IMR-90 (cell line): ENCODE measurements around the gene MTMR8. TPM values are rescaled to one million over a fixed set of nuclear protein-coding genes. Genes with fewer than 3 reads are reported as not detected.
"Not testable (repeated sequence)": the region's sequence is repeated elsewhere in the genome, so short reads cannot be mapped to it uniquely, and the experiment has no call there.

Experiments used
- ATAC-seq: fragments of 200-7000 bp; cut with Tn5 transposase; 2 replicates; pipeline ENCODE4 v1.9.1; 2020; ENCODE audit warnings: low read depth, mild to moderate bottlenecking, moderate library complexity
- BruUV-seq: library from RNA; stranded (reverse); fragments of 400-500 nt; replicated peaks from 2 replicates; lab custom pipeline; 2021; lab: Mats Ljungman, UMichigan
- CTCF ChIA-PET: fragments of 300-600 bp; formaldehyde crosslinking; extraction: SDS; loops from one replicate; lab custom pipeline; 2021; ENCODE audit warnings: antibody characterized with exemption; lab: Yijun Ruan, JAX
- POLR2A ChIA-PET: fragments of 300-600 bp; sonication (Branson Sonifier 250); formaldehyde crosslinking; loops from one replicate; lab custom pipeline; 2022; ENCODE audit warnings: antibody characterized with exemption; ENCODE audit not compliant: unreplicated experiment; lab: Charles Lee
- DNase-seq: peaks from one replicate; pipeline ENCODE4 v3.0.0; 2013
- H2AFZ ChIP-seq: replicated peaks from 2 replicates; pipeline ENCODE3; 2013; ENCODE audit warnings: low read length, mild to moderate bottlenecking; ENCODE audit not compliant: poor library complexity
- H2AK5ac ChIP-seq: 2 replicates; pipeline ENCODE4 v1.6.1; 2013; ENCODE audit warnings: low read depth, low read length, inconsistent platforms
- H2AK9ac ChIP-seq: replicated peaks from 2 replicates; pipeline ENCODE3; 2013; ENCODE audit warnings: mild to moderate bottlenecking, low read depth, low read length, moderate library complexity; ENCODE audit not compliant: poor library complexity
- H2BK120ac ChIP-seq: 2 replicates; pipeline ENCODE4 v1.6.1; 2013; ENCODE audit warnings: low read depth, low read length, inconsistent platforms
- H2BK15ac ChIP-seq: 3 replicates; pipeline ENCODE4 v1.6.1; 2013; ENCODE audit warnings: low read depth, low read length, inconsistent platforms
- H2BK20ac ChIP-seq: 2 replicates; pipeline ENCODE4 v1.6.1; 2013; ENCODE audit warnings: low read depth, mild to moderate bottlenecking, inconsistent platforms, low read length, moderate library complexity
- H2BK5ac ChIP-seq: 2 replicates; pipeline ENCODE4 v1.6.1; 2013; ENCODE audit warnings: mild to moderate bottlenecking, low read depth, low read length, inconsistent platforms; ENCODE audit not compliant: poor library complexity, severe bottlenecking
- H3K14ac ChIP-seq: replicated peaks from 2 replicates; pipeline ENCODE4 v1.6.1; 2013; ENCODE audit warnings: low read depth, low read length, inconsistent platforms
- H3K18ac ChIP-seq: 2 replicates; pipeline ENCODE4 v1.6.1; 2013; ENCODE audit warnings: low read depth, low read length, control low read depth
- H3K23ac ChIP-seq: 2 replicates; pipeline ENCODE4 v1.6.1; 2013; ENCODE audit warnings: low read depth, low read length, inconsistent platforms
- H3K27ac ChIP-seq: 2 replicates; pipeline ENCODE4 v1.5.1; 2013; ENCODE audit warnings: mild to moderate bottlenecking, control low read depth, low read length; ENCODE audit not compliant: insufficient read depth
- H3K27me3 ChIP-seq: 2 replicates; pipeline ENCODE4 v1.6.1; 2013; ENCODE audit warnings: low read length; ENCODE audit not compliant: control insufficient read depth, insufficient read depth
- H3K36me3 ChIP-seq: 2 replicates; pipeline ENCODE4 v1.6.1; 2013; ENCODE audit warnings: low read length, mixed read lengths; ENCODE audit not compliant: control insufficient read depth, insufficient read depth
- H3K4ac ChIP-seq: 2 replicates; pipeline ENCODE4 v1.6.1; 2013; ENCODE audit warnings: low read depth, low read length, inconsistent platforms
- H3K4me1 ChIP-seq: 2 replicates; pipeline ENCODE4 v1.6.1; 2013; ENCODE audit warnings: low read length, mixed read lengths; ENCODE audit not compliant: control insufficient read depth, insufficient read depth
- H3K4me2 ChIP-seq: 2 replicates; pipeline ENCODE4 v1.6.1; 2013; ENCODE audit warnings: low read depth, mild to moderate bottlenecking, control low read depth, low read length, moderate library complexity
- H3K4me3 ChIP-seq: 2 replicates; pipeline ENCODE4 v1.5.1; 2013; ENCODE audit warnings: low read depth, mild to moderate bottlenecking, control low read depth, low read length, moderate library complexity; ENCODE audit not compliant: insufficient read depth
- H3K56ac ChIP-seq: 2 replicates; pipeline ENCODE4 v1.6.1; 2013; ENCODE audit warnings: low read length, inconsistent platforms; ENCODE audit not compliant: insufficient read depth; ENCODE audit errors: extremely low read depth
- H3K79me1 ChIP-seq, 2 experiments: 2 replicates each; pipeline ENCODE4 v1.6.1; 2013; ENCODE audit warnings: low read length in 2 of 2, inconsistent platforms in 1 of 2, low read depth in 1 of 2
- H3K9ac ChIP-seq: 2 replicates; pipeline ENCODE4 v1.6.1; 2013; ENCODE audit warnings: low read depth, low read length, control low read depth
- H3K9me1 ChIP-seq: 2 replicates; pipeline ENCODE4 v1.6.1; 2013; ENCODE audit warnings: low read length, inconsistent platforms; ENCODE audit not compliant: insufficient read depth
- H3K9me3 ChIP-seq: 2 replicates; pipeline ENCODE4 v1.6.1; 2013; ENCODE audit warnings: low read length; ENCODE audit not compliant: control insufficient read depth, insufficient read depth
- H4K20me1 ChIP-seq: 2 replicates; pipeline ENCODE4 v1.6.1; 2013; ENCODE audit warnings: low read length, inconsistent platforms; ENCODE audit not compliant: insufficient read depth
- H4K5ac ChIP-seq: 2 replicates; pipeline ENCODE4 v1.6.1; 2013; ENCODE audit warnings: mild to moderate bottlenecking, low read depth, low read length, control low read depth
- H4K8ac ChIP-seq, 2 experiments: 2 replicates each; pipeline ENCODE4 v1.6.1; 2013; ENCODE audit warnings: low read depth in 2 of 2, low read length in 2 of 2, control low read depth in 1 of 2, inconsistent platforms in 1 of 2
- H4K91ac ChIP-seq: 2 replicates; pipeline ENCODE4 v1.6.1; 2013; ENCODE audit warnings: low read depth, low read length, inconsistent platforms; ENCODE audit not compliant: insufficient read depth
- ELK1 ChIP-seq: fragments of 150-350 bp; IDR thresholded peaks from 2 replicates; pipeline ENCODE4 v1.6.1; 2016; ENCODE audit warnings: low read depth, mild to moderate bottlenecking, low read length, moderate library complexity, borderline replicate concordance
- MAZ ChIP-seq: IDR thresholded peaks from 2 replicates; pipeline ENCODE4 v1.6.1; 2012; ENCODE audit warnings: low read depth, mild to moderate bottlenecking, low read length, improper control_type of control experiment, moderate library complexity, borderline replicate concordance
- NFE2L2 ChIP-seq: fragments of 150-350 bp; IDR thresholded peaks from 2 replicates; pipeline ENCODE4 v1.6.1; 2016; ENCODE audit warnings: low read depth, mild to moderate bottlenecking, low read length
- RAD21 ChIP-seq: IDR thresholded peaks from 2 replicates; pipeline ENCODE4 v1.6.1; 2012; ENCODE audit warnings: low read length, improper control_type of control experiment
- WGBS, 2 experiments: methylation state at CpG; one replicate each; pipeline versions ENCODE4 v1.1.5 to v1.1.7; 2013; ENCODE audit warnings: missing lambda C conversion rate in 2 of 2; ENCODE audit not compliant: insufficient read length in 1 of 2; ENCODE audit errors: extremely low coverage in 2 of 2; 5-methylcytosine and 5-hydroxymethylcytosine counted together
- dilution Hi-C: fragments of 300-500 bp; cut with HindIII; formaldehyde crosslinking; loops from one replicate; pipeline ENCODE4 v1.14.3; 2018; ENCODE audit warnings: low sequenced_read_pairs; ENCODE audit not compliant: unreplicated experiment
- in situ Hi-C: fragments of 300-500 bp; cut with MboI; formaldehyde crosslinking; loops from 3 replicates; pipeline ENCODE4 v1.14.3; 2019; ENCODE audit warnings: low sequenced_read_pairs, inconsistent platforms, mixed read lengths
- intact Hi-C: fragments of 100-400 bp; cut with micrococcal nuclease; formaldehyde crosslinking; loops from 2 replicates; pipeline ENCODE4 v1.10.0; 2022
- polyA plus RNA-seq, 3 experiments: library from polyadenylated mRNA; depleted of rRNA; stranded (reverse); fragments of >200 nt; gene quantifications; 2 replicates each; pipeline ENCODE4 v1.2.3, GENCODE V29; 2012; ENCODE audit warnings: low replicate concordance in 1 of 3
- total RNA-seq: library from RNA; depleted of rRNA; stranded (reverse); fragments of >200 nt; gene quantifications from 2 replicates; pipeline ENCODE4 v1.2.3, GENCODE V29; 2012

Gene MTMR8
- total and polyA plus RNA-seq, 2 of the 4 experiments (the other 2 are of a cell fraction): not detected

- Histone ChIP-seq H4K5ac (no peak overlapping the region), H3K18ac (no peak overlapping the region), H3K27me3 (no peaks in the 10 kb centered on the region), H4K20me1 (no peaks in the 10 kb centered on the region), H3K79me1 (no peaks in the 10 kb centered on the region), H3K27ac (no peak overlapping the region), H3K23ac (no peak overlapping the region), H2AFZ (no peak overlapping the region), H3K9ac (no peak overlapping the region), H3K4ac (no peak overlapping the region), H3K4me3 (no peak overlapping the region), H4K91ac (no peak overlapping the region), H2AK9ac (no peak overlapping the region), H3K4me2 (no peak overlapping the region), H2BK15ac (no peak overlapping the region), H2BK120ac (no peak overlapping the region), H3K9me1 (no peaks in the 10 kb centered on the region), H2AK5ac (no peak overlapping the region), H3K56ac (no peak overlapping the region), H3K9me3 (peaks cover 2% of the 10 kb centered on the region), H2BK5ac (no peak overlapping the region), H3K36me3 (no peaks in the 10 kb centered on the region), H4K8ac (no peak overlapping the region), H2BK20ac (no peak overlapping the region), H3K4me1 (no peaks in the 10 kb centered on the region), H3K14ac (no peak overlapping the region)
- POLR2A ChIA-PET: no interaction called here
- dilution Hi-C loops (no loop called here), intact Hi-C loops (no loop called here), in situ Hi-C loops (no loop called here)
- TF ChIP-seq ELK1 (no peak), MAZ (no peak), RAD21 (no peak), NFE2L2 (no peak)
- DNase-seq: no peak
- BruUV-seq: no TSS peak
- CTCF ChIA-PET: no interaction called here
- ATAC-seq: no peak
Measured at GRCh38 chrX:64427281-64427680, 32.0 kb upstream of the MTMR8 start.

GRCh38 chrX:64409730-64410129 is 14.5 kb upstream of the MTMR8 start:
- H3K4me1 ChIP-seq, H3K27ac ChIP-seq, H2BK20ac ChIP-seq, H3K56ac ChIP-seq, H3K9me1 ChIP-seq, BruUV-seq, H3K36me3 ChIP-seq, H3K79me1 ChIP-seq, ATAC-seq, H3K23ac ChIP-seq, H3K4me3 ChIP-seq, CTCF ChIA-PET, H3K4me2 ChIP-seq, H2AK5ac ChIP-seq, H3K4ac ChIP-seq, H2BK120ac ChIP-seq, H3K27me3 ChIP-seq, in situ Hi-C loops, H3K9me3 ChIP-seq, DNase-seq, H3K9ac ChIP-seq, H4K20me1 ChIP-seq, H2AFZ ChIP-seq, H3K14ac ChIP-seq, H4K91ac ChIP-seq, H2AK9ac ChIP-seq, H2BK15ac ChIP-seq, dilution Hi-C loops, H2BK5ac ChIP-seq, H3K18ac ChIP-seq, H4K5ac ChIP-seq, intact Hi-C loops, POLR2A ChIA-PET, H4K8ac ChIP-seq: not testable (repeated sequence)
- no CpG with 5 or more reads among the region's 4 CpGs for WGBS, 2 experiments
